ENCODE data around the gene RNF111.
"Not testable (repeated sequence)": the region's sequence is repeated elsewhere in the genome, so short reads cannot be mapped to it uniquely, and the experiment has no call there.

Gene RNF111

DNA sequence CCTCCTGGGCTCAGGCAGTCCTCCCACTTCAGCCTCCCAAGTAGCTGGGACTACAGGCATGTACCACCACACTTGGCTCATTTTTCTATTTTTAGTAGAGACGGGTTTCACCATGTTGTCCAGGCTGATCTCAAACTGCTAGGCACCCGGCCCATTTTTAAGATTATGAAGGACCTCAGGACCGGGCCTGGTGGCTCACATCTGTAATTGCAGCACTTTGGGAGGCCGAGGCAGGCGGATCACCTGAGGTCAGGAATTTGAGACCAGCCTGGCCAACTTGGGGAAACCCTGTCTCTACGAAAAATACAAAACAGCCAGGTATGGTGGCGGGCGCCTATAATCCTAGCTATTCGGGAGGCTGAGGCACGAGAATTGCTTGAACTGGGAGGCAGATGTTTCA is 12.8 kb downstream of the RNF111 start:
- not testable (repeated sequence) for DNase-seq (ENCODE audit: low read depth in 2 of 2)

DNA sequence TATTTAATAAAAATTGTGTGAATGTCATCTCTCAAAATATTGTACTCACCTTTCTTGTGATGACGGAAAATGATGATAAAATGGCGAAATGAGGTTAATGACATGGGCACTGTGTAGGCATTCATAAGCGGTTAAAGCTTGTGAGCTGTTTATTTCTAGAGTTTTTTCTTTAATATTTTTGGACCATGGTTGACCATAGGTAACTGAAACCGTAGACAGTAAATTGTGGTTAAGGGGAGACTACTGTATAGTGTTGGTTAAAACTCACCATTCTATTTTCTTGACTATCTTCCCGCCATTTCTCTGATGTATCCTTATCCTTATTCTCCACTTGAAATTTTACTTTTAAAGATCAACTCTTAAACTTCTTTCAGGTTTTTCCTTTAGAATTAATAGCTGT is 14.5 kb downstream of the RNF111 start:
- no peak for DNase-seq (ENCODE audit: low read depth in 2 of 2)

DNA sequence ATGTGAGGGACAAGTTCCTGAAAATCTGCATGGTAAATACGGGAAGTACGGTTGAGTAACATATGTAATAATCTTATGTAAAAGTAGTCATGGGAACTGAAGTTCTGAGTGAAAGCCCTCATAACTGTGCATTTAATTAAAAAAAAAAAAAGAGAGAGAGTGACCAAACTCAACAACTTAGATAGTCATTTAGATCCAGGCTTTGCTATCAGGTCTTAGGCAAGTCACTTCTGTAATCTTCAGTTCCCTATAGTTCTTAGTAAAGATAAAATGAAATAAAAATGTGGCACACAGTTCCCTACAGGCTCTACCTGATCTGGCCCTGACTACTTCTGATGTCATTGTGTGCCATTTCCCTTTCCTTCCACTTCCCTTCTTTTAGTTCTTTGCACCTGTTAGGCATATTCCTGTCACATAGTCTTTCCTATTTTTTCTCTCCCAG is 15.0 kb downstream of the RNF111 start:
- DNase-seq (ENCODE audit: low read depth in 2 of 2): no peak

DNA sequence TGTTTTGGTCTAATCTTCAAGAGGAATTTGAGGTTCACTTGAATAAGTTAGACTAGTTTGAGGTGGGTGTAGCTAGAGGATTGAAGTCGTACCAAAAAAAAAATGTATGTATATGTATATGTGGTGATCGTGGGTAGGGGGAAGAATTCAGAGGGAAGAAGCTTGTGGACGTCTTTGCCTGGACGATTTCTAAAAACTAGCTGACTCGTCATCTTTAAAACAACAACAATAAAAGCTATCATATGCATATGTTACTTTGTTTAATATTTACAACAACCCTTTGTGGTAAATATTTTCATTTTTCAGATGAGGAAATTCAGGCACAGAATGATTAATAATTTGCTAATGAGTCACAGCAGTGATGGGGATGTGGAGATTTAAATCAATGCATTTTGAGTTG is 18.1 kb downstream of the RNF111 start:
- DNase-seq (ENCODE audit: low read depth in 2 of 2): no peak

DNA sequence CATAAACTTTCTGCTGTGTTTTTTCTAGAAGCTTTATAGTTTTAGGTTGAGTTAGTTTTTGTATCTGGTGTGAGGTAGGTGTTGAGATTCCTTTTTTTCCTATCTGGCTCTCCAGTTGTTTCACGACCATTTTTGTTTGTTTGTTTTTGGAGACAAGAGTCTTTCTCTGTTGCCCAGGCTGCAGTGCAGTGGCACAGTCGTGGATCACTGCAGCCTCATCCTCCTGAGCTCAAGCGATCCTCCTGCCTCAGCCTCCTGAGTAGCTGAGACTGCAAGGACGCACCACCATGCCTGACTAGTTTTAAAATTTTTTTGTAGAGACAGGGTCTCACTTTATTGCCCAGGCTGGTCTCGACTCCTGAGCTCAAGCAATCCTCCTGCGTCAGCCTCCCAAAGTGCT is 20.6 kb downstream of the RNF111 start:
- no peak for DNase-seq (ENCODE audit: low read depth in 2 of 2)

DNA sequence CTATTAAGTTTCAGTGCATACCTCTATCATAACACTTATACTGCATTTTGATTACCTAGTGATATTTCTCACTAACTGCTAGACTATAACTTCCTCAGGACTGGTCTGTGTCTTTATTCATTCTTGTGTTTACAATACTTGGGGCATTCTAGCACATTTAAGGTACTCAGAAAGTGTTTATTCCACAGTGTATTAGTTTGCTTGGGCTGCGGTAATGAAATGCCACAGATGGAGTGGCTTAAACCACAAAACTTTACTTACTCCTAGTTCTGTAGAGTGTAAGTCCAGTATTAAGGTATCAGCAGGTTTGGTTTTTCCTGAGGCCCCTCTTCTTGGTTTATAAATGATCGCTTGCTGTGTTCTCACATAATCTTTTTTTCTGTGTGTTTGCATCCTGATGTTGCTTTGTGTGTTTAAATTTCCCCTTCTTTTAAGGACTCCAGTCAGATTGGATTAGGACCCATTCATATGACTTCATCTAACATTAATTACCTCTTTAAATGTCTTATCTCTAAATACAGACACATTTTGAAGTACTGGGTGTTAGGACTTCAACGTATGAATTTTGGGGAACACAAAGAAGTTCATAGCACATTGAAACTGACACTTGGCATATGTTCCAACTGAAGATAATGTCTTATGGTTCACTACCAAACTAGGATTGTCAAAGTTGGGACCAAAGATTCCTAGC is 23.9 kb downstream of the RNF111 start:
- DNase-seq (ENCODE audit: low read depth in 2 of 2): no peak

DNA sequence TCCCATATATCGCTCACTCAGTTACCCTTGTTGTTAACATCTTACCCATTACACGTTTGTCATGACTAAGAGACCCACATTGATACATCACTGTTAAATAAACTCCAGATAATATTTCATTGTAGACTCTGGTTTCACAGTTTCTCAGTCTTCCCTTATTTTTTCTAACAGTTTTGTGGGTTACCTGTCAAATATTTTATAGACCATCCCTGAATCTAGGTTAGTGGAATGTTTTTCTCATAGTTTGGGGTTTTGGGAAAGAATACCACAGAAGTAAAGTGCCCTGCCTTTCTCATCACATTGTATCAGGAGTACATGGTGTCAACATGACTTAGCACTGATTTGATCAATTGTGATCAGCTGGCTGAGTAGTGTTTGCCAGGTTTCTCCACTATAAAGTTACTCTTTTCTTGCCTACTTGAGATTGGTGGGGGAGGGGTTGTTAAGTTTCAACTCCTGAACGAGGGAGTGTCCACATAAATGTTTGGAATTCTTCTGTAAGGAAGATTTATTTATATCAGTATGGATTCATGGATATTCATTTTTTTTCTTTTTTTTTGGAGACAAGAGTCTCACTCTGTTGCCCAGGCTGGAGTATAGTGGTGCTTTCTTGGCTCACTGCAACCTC is 25.9 kb downstream of the RNF111 start:
- no peak for DNase-seq (ENCODE audit: low read depth in 2 of 2)

DNA sequence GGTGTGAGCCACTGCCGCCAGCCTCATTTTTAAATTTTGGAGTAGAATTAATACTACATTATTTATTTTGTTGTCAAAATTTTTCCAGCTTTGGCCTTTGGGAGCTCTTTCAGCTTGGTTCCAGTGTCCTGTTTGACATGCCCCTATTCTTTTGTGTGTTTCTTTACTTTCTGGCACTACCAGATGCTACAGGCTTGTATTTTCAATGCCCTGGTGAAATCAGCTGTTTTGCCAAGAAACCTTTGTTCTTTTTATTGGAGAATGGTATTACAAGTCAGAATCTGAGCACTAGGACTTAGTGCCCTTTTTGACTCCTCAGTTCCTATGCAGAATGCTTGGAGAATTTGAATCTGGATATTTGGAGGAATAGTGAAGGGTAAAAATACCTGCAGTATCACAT is 26.6 kb downstream of the RNF111 start:
- DNase-seq (ENCODE audit: low read depth in 2 of 2): no peak

DNA sequence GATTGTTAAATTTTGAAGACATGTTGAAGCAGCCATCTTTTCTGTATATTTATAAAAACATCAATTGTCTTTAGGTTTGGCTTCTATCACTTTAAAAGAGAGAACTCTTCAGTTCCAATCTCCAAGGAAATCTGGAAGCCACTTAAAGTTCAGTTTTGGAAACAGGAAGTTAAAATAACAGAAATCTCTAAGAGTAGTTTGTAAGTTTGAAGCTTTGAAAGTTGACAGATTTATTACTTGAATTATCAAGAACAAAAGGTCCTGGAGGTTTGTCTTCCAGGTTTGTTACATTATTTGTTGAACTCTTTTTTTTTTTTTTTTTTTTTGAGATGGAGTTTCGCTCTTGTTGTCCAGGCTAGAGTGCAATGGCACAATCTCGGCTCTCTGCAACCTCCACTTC is 30.0 kb downstream of the RNF111 start:
- no peak for DNase-seq (ENCODE audit: low read depth in 2 of 2)

DNA sequence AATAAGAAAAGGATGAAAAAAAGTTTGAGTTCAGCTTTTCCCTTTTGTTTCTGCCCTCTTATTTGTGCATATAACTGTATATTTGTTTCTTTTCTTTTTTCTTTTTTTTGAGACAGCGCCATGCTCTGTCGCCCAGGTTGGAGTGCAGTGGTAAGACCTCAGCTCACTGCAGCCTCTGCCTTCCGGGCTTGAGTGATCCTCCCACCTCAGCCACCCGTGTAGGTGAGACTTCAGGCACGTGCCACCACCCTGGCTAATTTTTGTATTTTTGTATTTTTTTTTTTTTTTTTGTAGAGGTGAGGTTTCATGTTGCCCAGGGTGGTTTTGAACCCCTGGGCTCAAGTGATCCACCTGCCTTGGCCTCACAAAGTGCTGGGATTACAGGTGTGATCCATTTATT is 31.4 kb downstream of the RNF111 start:
- no peak for DNase-seq (ENCODE audit: low read depth in 2 of 2)

DNA sequence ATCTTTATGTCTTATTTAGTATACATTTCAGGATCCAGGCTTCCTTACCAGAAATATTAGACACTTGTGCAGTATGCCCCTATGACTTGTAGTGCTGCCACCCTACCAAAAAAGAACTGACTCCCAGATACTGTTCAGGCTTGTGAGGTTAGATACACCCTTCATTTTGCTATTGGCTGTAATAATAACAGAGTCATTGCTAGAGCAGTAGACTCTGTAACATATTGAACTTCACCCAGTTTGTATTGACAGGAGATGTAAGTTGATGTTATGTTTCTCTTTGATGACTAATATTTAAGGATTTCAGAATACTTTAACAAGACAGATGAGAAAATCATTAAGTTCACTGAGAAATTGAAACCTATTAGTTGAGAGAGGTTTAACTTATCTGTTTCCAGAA is 32.9 kb downstream of the RNF111 start:
- no peak for DNase-seq (ENCODE audit: low read depth in 2 of 2)

DNA sequence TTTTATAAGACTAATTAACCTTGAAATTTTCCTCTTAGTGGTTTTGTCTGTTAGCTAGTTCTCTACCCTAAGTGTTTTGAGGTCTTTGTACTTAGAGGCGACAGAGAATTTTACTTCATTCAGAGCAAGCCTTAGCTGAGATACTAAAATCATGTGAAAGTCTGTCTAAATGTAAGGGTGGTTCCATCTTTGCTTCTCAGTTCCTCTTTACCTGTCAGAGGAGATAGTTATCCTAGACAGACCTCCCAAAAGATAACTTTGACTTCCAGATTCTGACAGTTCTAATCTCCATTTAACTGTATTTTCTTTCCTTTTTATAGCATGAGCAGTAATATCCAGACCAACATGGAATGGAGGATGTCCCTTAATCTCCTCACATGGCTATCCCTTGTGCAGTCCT is 34.7 kb downstream of the RNF111 start:
- DNase-seq (ENCODE audit: low read depth in 2 of 2): no peak

DNA sequence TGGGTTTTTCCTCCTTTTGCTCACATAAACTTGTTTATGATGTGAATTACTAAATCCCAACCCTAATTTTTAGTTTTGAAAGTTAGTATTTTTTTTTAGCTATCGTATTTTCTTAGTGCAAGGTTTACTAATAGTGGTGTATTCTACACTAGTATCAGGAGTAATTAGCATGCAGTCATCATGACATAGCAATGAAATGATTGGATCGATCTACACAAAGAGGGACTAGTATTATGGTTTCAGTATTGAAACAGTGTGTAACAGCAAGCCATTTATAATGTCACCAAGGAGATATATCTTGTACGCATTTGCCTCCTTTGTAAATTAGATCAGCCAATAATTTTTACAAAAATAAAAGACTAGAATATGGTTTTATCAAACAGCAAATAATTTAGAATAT is 38.7 kb downstream of the RNF111 start:
- no peak for DNase-seq (ENCODE audit: low read depth in 2 of 2)

DNA sequence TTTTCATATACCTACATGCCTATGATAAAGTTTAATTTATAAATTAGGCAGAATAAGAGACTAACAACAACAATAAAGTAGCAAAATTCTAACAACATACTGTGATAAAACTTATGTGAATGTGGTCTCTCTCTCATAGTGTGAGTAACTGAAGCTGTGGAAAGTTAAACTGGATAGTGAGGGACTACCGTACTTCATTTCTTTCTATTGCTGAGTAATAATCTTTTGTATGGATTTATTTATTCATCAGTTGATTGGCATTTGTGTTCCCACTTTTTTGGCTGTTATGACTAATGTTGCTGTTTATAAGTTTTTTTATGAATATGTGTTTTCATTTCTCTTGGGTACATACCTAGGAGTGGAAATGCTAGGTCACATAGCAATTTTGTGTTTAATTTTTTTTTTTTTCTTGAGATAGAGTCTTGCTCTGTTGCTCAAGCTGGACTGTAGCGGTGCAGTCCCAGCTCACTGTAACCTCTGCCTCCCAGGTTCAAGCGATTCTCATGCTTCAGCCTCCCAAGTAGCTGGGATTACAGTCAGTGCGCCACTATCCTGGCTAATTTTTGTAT is 41.0 kb downstream of the RNF111 start:
- no peak for DNase-seq (ENCODE audit: low read depth in 2 of 2)

DNA sequence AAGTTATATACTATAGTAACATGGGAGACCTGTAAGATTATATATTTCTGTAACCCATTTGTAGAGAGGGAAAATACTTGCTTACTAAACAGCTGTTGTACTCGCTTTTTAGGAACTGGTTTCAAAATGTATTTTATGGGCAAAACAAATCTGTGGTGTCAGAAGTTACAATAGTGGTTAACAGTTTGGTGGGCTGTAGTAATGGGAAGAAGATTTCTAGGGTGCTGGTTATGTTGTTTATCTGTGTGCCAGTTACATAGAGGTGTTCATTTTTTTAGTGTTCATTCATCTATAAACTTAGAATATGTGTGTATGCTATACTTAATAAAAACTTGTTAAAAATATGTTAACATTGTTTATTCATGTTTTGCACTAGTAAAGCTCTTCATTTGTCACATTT is 42.1 kb downstream of the RNF111 start:
- DNase-seq (ENCODE audit: low read depth in 2 of 2): no peak

DNA sequence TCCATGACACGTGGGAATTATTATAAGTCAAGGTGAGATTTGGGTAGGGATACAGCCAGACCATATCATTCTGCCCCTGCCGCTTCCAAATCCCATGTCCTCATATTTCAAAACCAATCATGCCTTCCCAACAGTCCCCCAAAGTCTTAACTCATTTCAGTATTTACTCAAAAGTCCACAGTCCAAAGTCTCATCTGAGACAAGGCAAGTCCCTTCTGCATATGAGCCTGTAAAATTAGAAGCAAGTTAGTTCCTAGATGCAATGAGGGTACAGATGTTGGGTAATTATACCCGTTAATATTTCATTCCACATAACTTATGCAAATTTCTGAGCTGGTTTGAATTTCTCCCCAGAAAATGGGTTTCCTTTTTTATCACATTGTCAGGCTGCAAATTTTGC is 47.7 kb downstream of the RNF111 start:
- no peak for DNase-seq (ENCODE audit: low read depth in 2 of 2)

DNA sequence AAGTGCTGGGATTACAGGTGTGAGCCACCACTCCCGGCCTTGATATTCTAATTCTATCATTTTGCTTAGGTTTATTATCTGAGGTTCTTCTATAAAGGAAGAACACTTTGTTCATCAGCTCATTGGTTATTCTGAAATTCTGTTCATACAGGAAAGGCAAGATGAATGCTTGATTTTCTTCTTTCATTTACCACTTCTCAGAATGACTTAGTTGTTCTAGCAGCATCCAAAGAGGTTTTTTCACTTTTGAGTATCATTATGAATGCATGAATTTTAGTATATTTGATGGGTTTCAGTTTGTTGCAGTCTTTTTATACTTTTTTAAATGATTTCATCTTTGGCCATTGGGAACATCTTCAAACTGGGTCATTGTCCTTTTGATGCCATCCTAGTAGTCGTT is 51.8 kb downstream of the RNF111 start:
- no peak for DNase-seq (ENCODE audit: low read depth in 2 of 2)

DNA sequence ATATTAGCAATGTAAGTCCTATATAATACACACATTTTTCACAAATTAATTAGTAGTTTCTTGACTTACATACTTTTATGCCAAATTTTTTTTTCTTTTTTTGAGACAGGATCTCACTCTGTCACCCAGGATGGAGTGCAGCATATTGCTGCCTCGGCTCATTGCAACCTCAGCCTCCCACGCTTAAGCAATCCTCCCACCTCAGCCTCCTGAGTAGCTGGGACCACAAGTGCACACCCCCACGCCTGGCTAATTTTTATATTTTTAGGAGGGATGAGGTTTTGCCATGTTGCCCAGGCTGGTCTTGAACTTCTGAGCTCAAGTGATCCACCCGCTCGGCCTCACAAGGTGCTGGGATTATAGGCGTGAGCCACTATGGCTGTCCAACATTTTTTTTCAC is 54.6 kb downstream of the RNF111 start:
- DNase-seq (ENCODE audit: low read depth in 2 of 2): no peak

DNA sequence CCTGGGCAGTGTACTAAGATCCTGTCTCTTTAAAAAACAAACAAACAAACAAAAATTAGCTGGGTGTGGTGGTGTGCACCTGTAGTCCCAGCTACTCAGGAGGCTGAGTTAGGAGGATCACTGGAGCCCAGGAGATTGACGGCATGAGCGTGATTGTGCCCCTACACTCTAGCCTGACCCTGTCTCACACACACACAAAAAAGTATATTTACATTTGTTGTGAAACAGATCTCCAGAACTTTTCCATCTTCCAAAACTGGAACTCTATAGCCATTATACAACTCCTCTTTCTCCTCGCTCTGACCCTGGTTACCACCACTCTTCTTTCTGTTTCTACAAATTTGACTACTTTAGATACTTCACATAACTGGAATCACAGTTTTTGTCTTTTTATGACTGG is 61.4 kb downstream of the RNF111 start:
- no peak for DNase-seq (ENCODE audit: low read depth in 2 of 2)

DNA sequence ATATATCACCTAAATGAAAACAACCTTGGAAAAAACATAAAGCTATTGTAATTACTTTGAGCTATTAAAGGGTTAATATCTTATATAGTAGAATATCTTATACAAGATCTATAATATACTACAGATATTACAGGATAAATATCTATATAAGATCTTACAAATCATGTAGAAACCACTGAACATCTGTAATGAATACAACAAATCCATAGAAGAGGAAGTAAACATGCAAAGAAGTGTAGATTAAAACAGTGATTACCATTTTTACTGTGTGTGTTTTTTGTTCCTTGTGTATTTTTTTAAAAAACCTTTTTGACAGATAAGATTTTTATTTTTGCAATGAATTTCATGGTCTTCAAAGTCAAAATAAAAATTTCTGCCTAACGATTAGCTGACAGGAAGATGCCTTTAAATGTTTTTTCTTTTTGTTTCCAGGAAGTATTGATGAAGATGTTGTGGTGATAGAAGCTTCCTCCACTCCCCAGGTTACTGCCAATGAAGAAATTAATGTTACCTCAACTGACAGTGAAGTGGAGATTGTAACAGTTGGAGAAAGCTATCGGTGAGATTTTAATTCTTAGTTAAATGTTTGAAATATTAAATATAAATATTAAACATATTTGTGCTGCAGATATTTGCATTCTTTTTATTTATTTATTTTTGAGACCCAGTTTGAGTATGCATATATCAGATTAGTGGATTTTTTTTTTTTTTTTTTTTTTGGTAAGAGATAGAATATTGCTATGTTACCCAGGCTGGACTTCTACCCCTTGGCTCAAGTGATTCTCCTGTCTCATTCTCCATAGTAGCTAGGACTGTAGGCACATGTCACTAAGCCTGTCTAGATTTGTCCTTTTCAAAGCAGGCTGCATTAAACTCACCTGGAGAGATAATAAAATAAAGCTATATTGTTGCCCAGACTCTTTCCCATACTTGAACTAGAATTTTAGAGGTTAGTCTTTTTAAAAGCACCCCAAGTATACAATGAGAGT is 64.7 kb downstream of the RNF111 start:
- DNase-seq (ENCODE audit: low read depth in 2 of 2): no peak

DNA sequence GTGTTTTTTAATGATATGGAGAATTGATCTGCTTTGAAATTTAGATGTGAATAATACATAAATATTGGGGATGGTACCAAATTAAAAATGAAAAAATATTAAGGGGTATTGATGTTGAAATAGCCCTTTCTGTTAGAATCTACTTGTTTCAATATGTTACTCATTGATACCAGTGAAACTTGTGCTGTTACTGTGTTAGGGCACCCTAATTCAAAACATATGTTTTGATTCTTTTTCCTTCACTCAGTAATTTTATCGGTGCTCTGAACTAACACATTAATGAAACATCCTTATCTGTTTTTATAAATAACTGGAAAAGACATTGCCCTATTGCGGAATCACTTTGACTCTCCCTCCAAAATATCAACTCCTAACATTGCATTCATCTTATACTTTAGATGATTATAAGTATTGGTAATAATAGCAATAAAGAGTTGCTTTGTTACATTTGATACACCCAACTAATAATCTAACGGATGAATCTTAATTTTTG is 65.5 kb downstream of the RNF111 start:
- DNase-seq (ENCODE audit: low read depth in 2 of 2): no peak

DNA sequence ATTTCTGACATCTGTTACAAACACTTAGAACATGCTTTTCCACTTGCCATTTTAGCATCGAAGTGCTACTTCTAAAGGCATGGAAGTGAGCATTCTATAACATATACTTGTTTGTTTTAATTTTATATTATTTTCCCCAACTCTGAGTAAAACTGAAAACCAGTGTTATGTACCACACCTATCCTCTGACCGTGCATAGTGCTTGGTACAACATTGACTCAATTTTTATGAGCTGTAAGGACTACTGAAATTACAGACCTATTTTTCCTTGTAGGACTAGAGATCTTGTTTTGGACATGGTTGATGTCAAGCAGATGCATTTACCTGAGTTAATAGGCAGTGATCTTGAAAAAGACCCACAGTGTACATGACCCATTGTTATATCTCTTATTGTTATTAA is 66.0 kb downstream of the RNF111 start:
- no peak for DNase-seq (ENCODE audit: low read depth in 2 of 2)

Measured in activated CD8-positive, alpha-beta memory T cell treated with anti-CD3 and anti-CD28 coated beads for 4 hours (primary cell).